Measurements from ENCODE around the gene ADGRG1. TPM values are rescaled to one million over a fixed set of nuclear protein-coding genes. Genes with fewer than 3 reads are reported as not detected.

Gene ADGRG1
- total and polyA plus RNA-seq, 2 donors (not counting 1 experiment from before 2014, with no cell fraction given): 0.20 to 0.61 TPM

GRCh38 chr16:57633383-57634064 lies 5.1 kb downstream of the ADGRG1 start:
- H3K27ac ChIP-seq (ENCODE audit: low read length in 2 of 2): no peak overlapping the region
- intact Hi-C loops (cut with micrococcal nuclease): no loop called here
- CTCF ChIA-PET: no interaction called here
- ATAC-seq (ENCODE audit: low read depth) (no peak), DNase-seq (no peak)
- Mint-ChIP-seq H3K9me3 (ENCODE audit: insufficient read depth) (no peaks in the 10 kb centered on the region), H3K4me1 (peaks cover 3% of the 10 kb centered on the region), H3K27ac (no peak overlapping the region), H3K27me3 (peaks cover 40% of the 10 kb centered on the region), H3K4me3 (no peak overlapping the region)
- no peaks in the 10 kb centered on the region for H3K36me3 ChIP-seq (replicated peaks in 1 of 2; ENCODE audit: control extremely low read depth in 1 of 2, control insufficient read depth in 1 of 2, extremely low read depth in 1 of 2, insufficient read depth in 2 of 2, low read length in 1 of 2)
- WGBS (ENCODE audit: insufficient coverage): 78% methylated on average over 10 of the region's 11 CpGs
- no peak overlapping the region for H2AFZ ChIP-seq (ENCODE audit: insufficient read depth, low read depth, low read length, poor library complexity, severe bottlenecking)
- H4K20me1 ChIP-seq (ENCODE audit: control insufficient read depth, insufficient read depth, low read length, poor library complexity, severe bottlenecking): no peaks in the 10 kb centered on the region
- peaks cover 0 to 38% (median 15%) of the 10 kb centered on the region in 4 experiments for H3K27me3 ChIP-seq (replicated peaks in 1 of 4; ENCODE audit: control extremely low read depth in 1 of 4, control insufficient read depth in 3 of 4, insufficient read depth in 4 of 4, low read length in 3 of 4)
- no peak overlapping the region for H3K4me3 ChIP-seq (ENCODE audit: control extremely low read depth in 1 of 5, extremely low read depth in 1 of 5, insufficient read depth in 1 of 5, low read depth in 2 of 5, low read length in 4 of 5)
- H3K4me1 ChIP-seq (ENCODE audit: control insufficient read depth in 2 of 2, insufficient read depth in 2 of 2, low read length in 2 of 2): peaks cover 0 to 5% of the 10 kb centered on the region in 2 donors
- H3K4me2 ChIP-seq (replicated peaks; ENCODE audit: low read depth, low read length, poor library complexity, severe bottlenecking): no peak overlapping the region
- peaks cover 0 to 2% (median 0%) of the 10 kb centered on the region in 3 donors for H3K9me3 ChIP-seq (ENCODE audit: control extremely low read depth in 1 of 3, control insufficient read depth in 2 of 3, insufficient read depth in 1 of 3, low read length in 2 of 3)
- POLR2A ChIA-PET: no interaction called here
- no peaks in the 10 kb centered on the region for H3K79me2 ChIP-seq (ENCODE audit: control insufficient read depth, insufficient read depth, low read length)
- no peak overlapping the region for H3K9ac ChIP-seq (ENCODE audit: low read length)
- no peak for TF ChIP-seq EZH2 (IDR thresholded peaks at IDR 0.05; ENCODE audit: borderline replicate concordance, insufficient read depth, low read depth, low read length, poor library complexity, severe bottlenecking)
- TF ChIP-seq, protein P1, sequence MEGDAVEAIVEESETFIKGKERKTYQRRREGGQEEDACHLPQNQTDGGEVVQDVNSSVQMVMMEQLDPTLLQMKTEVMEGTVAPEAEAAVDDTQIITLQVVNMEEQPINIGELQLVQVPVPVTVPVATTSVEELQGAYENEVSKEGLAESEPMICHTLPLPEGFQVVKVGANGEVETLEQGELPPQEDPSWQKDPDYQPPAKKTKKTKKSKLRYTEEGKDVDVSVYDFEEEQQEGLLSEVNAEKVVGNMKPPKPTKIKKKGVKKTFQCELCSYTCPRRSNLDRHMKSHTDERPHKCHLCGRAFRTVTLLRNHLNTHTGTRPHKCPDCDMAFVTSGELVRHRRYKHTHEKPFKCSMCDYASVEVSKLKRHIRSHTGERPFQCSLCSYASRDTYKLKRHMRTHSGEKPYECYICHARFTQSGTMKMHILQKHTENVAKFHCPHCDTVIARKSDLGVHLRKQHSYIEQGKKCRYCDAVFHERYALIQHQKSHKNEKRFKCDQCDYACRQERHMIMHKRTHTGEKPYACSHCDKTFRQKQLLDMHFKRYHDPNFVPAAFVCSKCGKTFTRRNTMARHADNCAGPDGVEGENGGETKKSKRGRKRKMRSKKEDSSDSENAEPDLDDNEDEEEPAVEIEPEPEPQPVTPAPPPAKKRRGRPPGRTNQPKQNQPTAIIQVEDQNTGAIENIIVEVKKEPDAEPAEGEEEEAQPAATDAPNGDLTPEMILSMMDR (IDR thresholded peaks at IDR 0.05): no peak

DNA sequence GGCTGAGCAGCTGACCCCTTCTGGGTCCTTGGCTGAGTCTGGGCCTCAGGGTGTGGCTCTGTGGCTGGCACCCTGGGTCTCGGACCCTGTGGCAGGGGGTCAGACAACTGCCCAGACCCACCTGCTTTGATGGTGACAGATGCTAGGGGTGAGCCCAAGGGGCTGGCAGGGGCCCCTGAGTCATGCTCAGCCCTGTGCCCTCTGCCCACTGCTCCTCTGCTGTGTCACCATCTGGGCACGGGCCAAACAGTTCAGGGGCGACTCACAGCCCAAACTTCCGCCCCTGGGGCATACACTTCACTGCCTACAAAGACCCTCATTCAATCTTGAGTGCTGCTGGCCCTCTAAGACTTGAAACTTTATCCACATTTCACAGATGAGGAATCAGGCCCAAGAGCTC lies 5.7 kb downstream of the ADGRG1 start:
- Histone ChIP-seq H3K9ac (ENCODE audit: low read length) (no peak overlapping the region), H3K4me1 (ENCODE audit: control insufficient read depth in 2 of 2, insufficient read depth in 2 of 2, low read length in 2 of 2) (peaks cover 0 to 5% of the 10 kb centered on the region in 2 donors), H4K20me1 (ENCODE audit: control insufficient read depth, insufficient read depth, low read length, poor library complexity, severe bottlenecking) (no peaks in the 10 kb centered on the region), H3K79me2 (ENCODE audit: control insufficient read depth, insufficient read depth, low read length) (no peaks in the 10 kb centered on the region), H3K9me3 (ENCODE audit: control extremely low read depth in 1 of 3, control insufficient read depth in 2 of 3, insufficient read depth in 1 of 3, low read length in 2 of 3) (peaks cover 0 to 2% (median 0%) of the 10 kb centered on the region in 3 donors), H3K4me2 (replicated peaks; ENCODE audit: low read depth, low read length, poor library complexity, severe bottlenecking) (no peak overlapping the region), H3K4me3 (ENCODE audit: control extremely low read depth in 1 of 5, extremely low read depth in 1 of 5, insufficient read depth in 1 of 5, low read depth in 2 of 5, low read length in 4 of 5) (no peak overlapping the region), H3K27me3 (replicated peaks in 1 of 4; ENCODE audit: control extremely low read depth in 1 of 4, control insufficient read depth in 3 of 4, insufficient read depth in 4 of 4, low read length in 3 of 4) (peaks cover 0 to 34% (median 12%) of the 10 kb centered on the region in 4 experiments), H3K36me3 (replicated peaks in 1 of 2; ENCODE audit: control extremely low read depth in 1 of 2, control insufficient read depth in 1 of 2, extremely low read depth in 1 of 2, insufficient read depth in 2 of 2, low read length in 1 of 2) (no peaks in the 10 kb centered on the region), H2AFZ (ENCODE audit: insufficient read depth, low read depth, low read length, poor library complexity, severe bottlenecking) (no peak overlapping the region), H3K27ac (ENCODE audit: low read length in 2 of 2) (no peak overlapping the region)
- Mint-ChIP-seq H3K4me1 (no peaks in the 10 kb centered on the region), H3K4me3 (no peak overlapping the region), H3K9me3 (ENCODE audit: insufficient read depth) (no peaks in the 10 kb centered on the region), H3K27ac (no peak overlapping the region), H3K27me3 (peaks cover 34% of the 10 kb centered on the region)
- ChIA-PET CTCF (no interaction called here), POLR2A (no interaction called here)
- 48% methylated on average over 3 of the region's 4 CpGs for WGBS (ENCODE audit: insufficient coverage)
- ATAC-seq (ENCODE audit: low read depth): no peak
- TF ChIP-seq, protein P1 (IDR thresholded peaks at IDR 0.05): no peak
- TF ChIP-seq EZH2 (IDR thresholded peaks at IDR 0.05; ENCODE audit: borderline replicate concordance, insufficient read depth, low read depth, low read length, poor library complexity, severe bottlenecking): no peak
- intact Hi-C loops (cut with micrococcal nuclease): no loop called here
- no peak for DNase-seq

Measured in B cell (primary cell).